Measurements from ENCODE around the gene MAGOHB. TPM values are rescaled to one million over a fixed set of nuclear protein-coding genes. Genes with fewer than 3 reads are reported as not detected.

The MAGOHB gene
- total RNA-seq, 1 experiment from 2014 or later = 36.8 TPM

DNA sequence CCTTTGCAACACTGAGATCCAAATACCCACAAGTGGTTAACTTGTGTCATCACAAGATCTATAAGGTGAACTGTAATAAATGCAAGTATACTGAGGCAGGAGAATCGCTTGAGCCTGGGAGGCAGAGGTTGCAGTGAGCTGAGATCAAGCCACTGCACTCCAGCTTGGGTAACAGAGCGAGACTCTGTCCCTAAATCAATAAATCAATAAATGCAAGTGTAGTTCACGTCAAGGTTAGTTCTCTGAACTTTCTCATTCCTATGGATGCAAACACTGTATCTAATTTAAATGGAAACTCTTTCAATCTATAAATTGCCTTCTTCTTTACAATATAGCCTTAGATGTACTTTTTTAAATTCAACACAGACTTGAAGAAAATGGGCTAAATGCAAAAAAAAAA is 3.2 kb downstream of the MAGOHB start:
- TF ChIP-seq, protein P1, sequence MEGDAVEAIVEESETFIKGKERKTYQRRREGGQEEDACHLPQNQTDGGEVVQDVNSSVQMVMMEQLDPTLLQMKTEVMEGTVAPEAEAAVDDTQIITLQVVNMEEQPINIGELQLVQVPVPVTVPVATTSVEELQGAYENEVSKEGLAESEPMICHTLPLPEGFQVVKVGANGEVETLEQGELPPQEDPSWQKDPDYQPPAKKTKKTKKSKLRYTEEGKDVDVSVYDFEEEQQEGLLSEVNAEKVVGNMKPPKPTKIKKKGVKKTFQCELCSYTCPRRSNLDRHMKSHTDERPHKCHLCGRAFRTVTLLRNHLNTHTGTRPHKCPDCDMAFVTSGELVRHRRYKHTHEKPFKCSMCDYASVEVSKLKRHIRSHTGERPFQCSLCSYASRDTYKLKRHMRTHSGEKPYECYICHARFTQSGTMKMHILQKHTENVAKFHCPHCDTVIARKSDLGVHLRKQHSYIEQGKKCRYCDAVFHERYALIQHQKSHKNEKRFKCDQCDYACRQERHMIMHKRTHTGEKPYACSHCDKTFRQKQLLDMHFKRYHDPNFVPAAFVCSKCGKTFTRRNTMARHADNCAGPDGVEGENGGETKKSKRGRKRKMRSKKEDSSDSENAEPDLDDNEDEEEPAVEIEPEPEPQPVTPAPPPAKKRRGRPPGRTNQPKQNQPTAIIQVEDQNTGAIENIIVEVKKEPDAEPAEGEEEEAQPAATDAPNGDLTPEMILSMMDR (conservative IDR thresholded peaks at IDR 0.05; ENCODE audit: low read depth, low read length) = no peak
- no peak for TF ChIP-seq EZH2 (IDR thresholded peaks at IDR 0.05; ENCODE audit: low read length, unreplicated experiment)
- no peak for TF ChIP-seq EZH2phosphoT487 (IDR thresholded peaks at IDR 0.05; ENCODE audit: borderline replicate concordance, low read length)
- Histone ChIP-seq H3K9me2 (replicated peaks; ENCODE audit: low read length) (no peaks in the 10 kb centered on the region), H4K20me1 (ENCODE audit: low read length) (no peaks in the 10 kb centered on the region), H3K9ac (ENCODE audit: low read length) (no peak overlapping the region), H3K4me2 (ENCODE audit: low read length) (no peak overlapping the region), H2AFZ (ENCODE audit: low read length) (no peak overlapping the region), H3F3A (ENCODE audit: low read length, unreplicated experiment) (no peaks in the 10 kb centered on the region), H3K79me2 (ENCODE audit: low read length) (peaks cover 29% of the 10 kb centered on the region), H3K4me1 (ENCODE audit: insufficient read depth, low read length) (peaks cover 14% of the 10 kb centered on the region; the same call in 1 of the 2 replicates), H3K4me3 (ENCODE audit: low read length) (no peak overlapping the region), H3K9me3 (ENCODE audit: low read length) (no peaks in the 10 kb centered on the region), H3K36me3 (ENCODE audit: low read depth, low read length) (peaks cover 23% of the 10 kb centered on the region), H3K27ac (ENCODE audit: low read length) (no peak overlapping the region), H3K27me3 (ENCODE audit: low read length) (no peaks in the 10 kb centered on the region)
- ATAC-seq (no peak), DNase-seq (no peak)
- POLR2A ChIA-PET (ENCODE audit: unreplicated experiment) = no interaction called here
- intact Hi-C loops (cut with micrococcal nuclease) = no loop called here
- CTCF ChIA-PET = no interaction called here
- no TSS peak for BruUV-seq (replicated peaks)

GRCh38 chr12:10607885-10608458 is 5.4 kb downstream of the MAGOHB start:
- no peaks in the 10 kb centered on the region for H3K9me3 ChIP-seq (ENCODE audit: low read length)
- H3K79me2 ChIP-seq (ENCODE audit: low read length) = peaks cover 24% of the 10 kb centered on the region
- POLR2A ChIA-PET (ENCODE audit: unreplicated experiment) = no interaction called here
- TF ChIP-seq, protein P1 (conservative IDR thresholded peaks at IDR 0.05; ENCODE audit: low read depth, low read length) = peak; percentile 54
- no peak for TF ChIP-seq EZH2phosphoT487 (IDR thresholded peaks at IDR 0.05; ENCODE audit: borderline replicate concordance, low read length)
- CTCF ChIA-PET = no interaction called here
- H3K27me3 ChIP-seq (ENCODE audit: low read length) = no peaks in the 10 kb centered on the region
- no peaks in the 10 kb centered on the region for H3F3A ChIP-seq (ENCODE audit: low read length, unreplicated experiment)
- intact Hi-C loops (cut with micrococcal nuclease) = loop anchor here (1.0 kb wide), 1 partner anchor 66 kb away; the partner anchor contains the start of gene STYK1
- no peak overlapping the region for H3K4me3 ChIP-seq (ENCODE audit: low read length)
- ATAC-seq (no peak), DNase-seq (peak; percentile 25)
- H3K36me3 ChIP-seq (ENCODE audit: low read depth, low read length) = peaks cover 23% of the 10 kb centered on the region
- H4K20me1 ChIP-seq (ENCODE audit: low read length) = no peaks in the 10 kb centered on the region
- H3K4me2 ChIP-seq (ENCODE audit: low read length) = no peak overlapping the region
- H3K9me2 ChIP-seq (replicated peaks; ENCODE audit: low read length) = no peaks in the 10 kb centered on the region
- peaks cover 8% of the 10 kb centered on the region; the same call in 1 of the 2 replicates for H3K4me1 ChIP-seq (ENCODE audit: insufficient read depth, low read length)
- no peak overlapping the region for H3K27ac ChIP-seq (ENCODE audit: low read length)
- no peak overlapping the region for H2AFZ ChIP-seq (ENCODE audit: low read length)
- BruUV-seq (replicated peaks) = no TSS peak
- no peak overlapping the region for H3K9ac ChIP-seq (ENCODE audit: low read length)

GRCh38 chr12:10601860-10602259 is 11.5 kb downstream of the MAGOHB start:
- Histone ChIP-seq H3F3A (ENCODE audit: low read length, unreplicated experiment) (no peaks in the 10 kb centered on the region), H3K4me1 (ENCODE audit: insufficient read depth, low read length) (no peaks in the 10 kb centered on the region; the same call in 1 of the 2 replicates), H3K9me3 (ENCODE audit: low read length) (no peaks in the 10 kb centered on the region), H3K4me3 (ENCODE audit: low read length) (no peak overlapping the region), H3K27ac (ENCODE audit: low read length) (no peak overlapping the region), H3K79me2 (ENCODE audit: low read length) (no peaks in the 10 kb centered on the region), H2AFZ (ENCODE audit: low read length) (no peak overlapping the region), H3K4me2 (ENCODE audit: low read length) (no peak overlapping the region), H3K9ac (ENCODE audit: low read length) (no peak overlapping the region), H3K9me2 (replicated peaks; ENCODE audit: low read length) (no peaks in the 10 kb centered on the region), H3K27me3 (ENCODE audit: low read length) (no peaks in the 10 kb centered on the region), H3K36me3 (ENCODE audit: low read depth, low read length) (peaks cover 4% of the 10 kb centered on the region; the same call in 1 of the 2 replicates), H4K20me1 (ENCODE audit: low read length) (no peaks in the 10 kb centered on the region)
- intact Hi-C loops (cut with micrococcal nuclease) = no loop called here
- TF ChIP-seq EZH2phosphoT487 (IDR thresholded peaks at IDR 0.05; ENCODE audit: borderline replicate concordance, low read length) (no peak), EZH2 (IDR thresholded peaks at IDR 0.05; ENCODE audit: low read length, unreplicated experiment) (no peak)
- TF ChIP-seq, protein P1 (conservative IDR thresholded peaks at IDR 0.05; ENCODE audit: low read depth, low read length) = no peak
- no TSS peak for BruUV-seq (replicated peaks)
- no peak for DNase-seq
- no peak for ATAC-seq
- POLR2A ChIA-PET (ENCODE audit: unreplicated experiment) = no interaction called here
- CTCF ChIA-PET = no interaction called here
